ENCODE measurements around the gene TFRC. TPM values are rescaled to one million over a fixed set of nuclear protein-coding genes. Genes with fewer than 3 reads are reported as not detected.
"Not testable (repeated sequence)": the region's sequence is repeated elsewhere in the genome, so short reads cannot be mapped to it uniquely, and the experiment has no call there.

TFRC gene
- total RNA-seq, 2 donors from 2014 or later: 132 to 282 TPM

DNA sequence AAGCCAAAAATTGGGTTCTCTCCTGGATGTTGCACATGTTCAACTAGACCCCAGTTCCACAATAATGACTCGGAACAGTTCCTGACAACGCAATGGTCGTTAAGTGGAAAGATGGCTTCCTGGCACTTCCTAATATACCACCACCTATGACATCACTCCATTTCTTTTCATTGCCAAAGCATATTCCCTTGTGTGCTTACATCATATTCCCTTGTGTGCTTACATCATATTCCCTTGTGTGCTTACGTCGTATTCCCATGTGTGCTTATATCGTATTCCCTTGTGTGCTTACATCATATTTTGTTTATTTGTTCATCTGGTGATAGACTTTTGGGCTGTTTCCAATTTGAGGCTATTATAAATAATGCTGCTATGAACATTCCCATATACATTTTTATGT, 39.2 kb downstream of the TFRC start:
- Histone ChIP-seq H3K27ac (no peak overlapping the region), H3K4me1 (no peaks in the 10 kb centered on the region), H3K4me3 (no peak overlapping the region), H3K9ac (ENCODE audit: low read depth in 2 of 2, low read length in 2 of 2) (no peak overlapping the region), H3K9me3 (no peaks in the 10 kb centered on the region), H3K27me3 (no peaks in the 10 kb centered on the region), H3K36me3 (no peaks in the 10 kb centered on the region)
- no peak for DNase-seq
- TF ChIP-seq, protein P1, sequence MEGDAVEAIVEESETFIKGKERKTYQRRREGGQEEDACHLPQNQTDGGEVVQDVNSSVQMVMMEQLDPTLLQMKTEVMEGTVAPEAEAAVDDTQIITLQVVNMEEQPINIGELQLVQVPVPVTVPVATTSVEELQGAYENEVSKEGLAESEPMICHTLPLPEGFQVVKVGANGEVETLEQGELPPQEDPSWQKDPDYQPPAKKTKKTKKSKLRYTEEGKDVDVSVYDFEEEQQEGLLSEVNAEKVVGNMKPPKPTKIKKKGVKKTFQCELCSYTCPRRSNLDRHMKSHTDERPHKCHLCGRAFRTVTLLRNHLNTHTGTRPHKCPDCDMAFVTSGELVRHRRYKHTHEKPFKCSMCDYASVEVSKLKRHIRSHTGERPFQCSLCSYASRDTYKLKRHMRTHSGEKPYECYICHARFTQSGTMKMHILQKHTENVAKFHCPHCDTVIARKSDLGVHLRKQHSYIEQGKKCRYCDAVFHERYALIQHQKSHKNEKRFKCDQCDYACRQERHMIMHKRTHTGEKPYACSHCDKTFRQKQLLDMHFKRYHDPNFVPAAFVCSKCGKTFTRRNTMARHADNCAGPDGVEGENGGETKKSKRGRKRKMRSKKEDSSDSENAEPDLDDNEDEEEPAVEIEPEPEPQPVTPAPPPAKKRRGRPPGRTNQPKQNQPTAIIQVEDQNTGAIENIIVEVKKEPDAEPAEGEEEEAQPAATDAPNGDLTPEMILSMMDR (IDR thresholded peaks at IDR 0.05): no peak
- intact Hi-C loops (cut with DNase I): no loop called here

- Histone ChIP-seq H3K9ac (ENCODE audit: low read depth in 2 of 2, low read length in 2 of 2) (no peak overlapping the region), H3K27ac (no peak overlapping the region), H3K9me3 (no peaks in the 10 kb centered on the region), H3K4me1 (no peaks in the 10 kb centered on the region), H3K4me3 (no peak overlapping the region), H3K36me3 (no peaks in the 10 kb centered on the region), H3K27me3 (no peaks in the 10 kb centered on the region)
- DNase-seq: no peak
- TF ChIP-seq, protein P1 (IDR thresholded peaks at IDR 0.05): no peak
- intact Hi-C loops (cut with DNase I): no loop called here
Measured at GRCh38 chr3:196039359-196039758, 42.5 kb downstream of the TFRC start.

DNA sequence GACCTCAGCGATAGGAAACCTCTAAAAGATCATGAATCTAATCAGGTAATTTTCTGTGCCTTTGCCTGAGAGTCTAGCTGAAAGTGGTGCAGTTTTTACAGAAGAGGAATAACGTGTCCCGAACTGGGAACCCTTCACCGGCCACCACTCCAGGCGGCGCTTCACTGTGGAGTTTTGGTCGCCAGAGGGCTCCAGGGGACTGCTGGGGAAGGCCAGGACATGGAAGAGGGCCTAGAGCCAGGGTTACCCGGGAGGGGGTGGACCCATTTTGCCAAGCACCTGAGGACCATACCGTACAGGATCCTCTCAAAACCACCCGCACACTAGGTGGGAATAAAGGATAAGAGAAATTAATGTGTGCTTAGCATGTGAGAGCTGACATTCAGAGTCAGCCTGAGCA, 55.8 kb downstream of the TFRC start:
- peak; percentile 62 for DNase-seq
- H3K4me3 ChIP-seq; H3K9ac ChIP-seq (ENCODE audit: low read depth in 2 of 2, low read length in 2 of 2); H3K4me1 ChIP-seq; H3K36me3 ChIP-seq; H3K27ac ChIP-seq; H3K27me3 ChIP-seq; H3K9me3 ChIP-seq: not testable (repeated sequence)
- TF ChIP-seq, protein P1 (IDR thresholded peaks at IDR 0.05): peak; percentile 46
- intact Hi-C loops (cut with DNase I): loop anchor here (2.0 kb wide), 1 partner anchor 171 kb away; no protein-coding TSS in a partner anchor

GRCh38 chr3:196024968-196025367, 56.9 kb downstream of the TFRC start:
- Histone ChIP-seq H3K9ac (ENCODE audit: low read depth in 2 of 2, low read length in 2 of 2) (no peak overlapping the region), H3K36me3 (no peaks in the 10 kb centered on the region), H3K27me3 (no peaks in the 10 kb centered on the region), H3K27ac (no peak overlapping the region), H3K9me3 (no peaks in the 10 kb centered on the region), H3K4me1 (no peaks in the 10 kb centered on the region), H3K4me3 (no peak overlapping the region)
- intact Hi-C loops (cut with DNase I): no loop called here
- TF ChIP-seq, protein P1 (IDR thresholded peaks at IDR 0.05): no peak
- DNase-seq: no peak

GRCh38 chr3:196023947-196024346, 57.9 kb downstream of the TFRC start:
- Histone ChIP-seq H3K27ac (no peak overlapping the region), H3K9me3 (no peaks in the 10 kb centered on the region), H3K4me1 (no peaks in the 10 kb centered on the region), H3K36me3 (no peaks in the 10 kb centered on the region), H3K9ac (ENCODE audit: low read depth in 2 of 2, low read length in 2 of 2) (no peak overlapping the region), H3K4me3 (no peak overlapping the region), H3K27me3 (no peaks in the 10 kb centered on the region)
- TF ChIP-seq, protein P1 (IDR thresholded peaks at IDR 0.05): no peak
- intact Hi-C loops (cut with DNase I): no loop called here
- no peak for DNase-seq

DNA sequence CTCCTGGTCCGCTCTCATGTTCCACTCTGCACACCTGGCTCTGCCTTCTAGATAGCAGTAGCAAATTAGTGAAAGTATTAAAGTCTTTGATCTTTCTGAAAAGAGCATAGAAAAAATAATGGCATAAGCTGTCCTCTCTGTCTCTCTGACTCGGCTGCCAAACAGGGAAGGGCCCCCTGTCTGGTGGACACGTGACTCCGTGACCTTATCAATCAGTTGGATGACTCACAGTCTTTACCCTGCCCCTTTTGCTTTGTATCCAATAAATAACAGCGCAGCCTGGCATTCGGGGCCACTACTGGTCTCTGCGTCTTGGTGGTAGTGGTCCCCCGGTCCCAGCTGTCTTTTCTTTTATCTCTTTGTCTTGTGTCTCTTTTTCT, 59.4 kb downstream of the TFRC start:
- H3K27ac ChIP-seq; H3K9ac ChIP-seq (ENCODE audit: low read depth in 2 of 2, low read length in 2 of 2); H3K4me3 ChIP-seq; intact Hi-C loops (cut with DNase I); H3K27me3 ChIP-seq; DNase-seq; H3K36me3 ChIP-seq; H3K9me3 ChIP-seq; H3K4me1 ChIP-seq: not testable (repeated sequence)

Data from colonic mucosa (tissue), 4 donors.